Spinal cord (tissue), 10 donors: ENCODE data around the gene IGFN1. TPM values are rescaled to one million over a fixed set of nuclear protein-coding genes. Genes with fewer than 3 reads are reported as not detected.
"Not testable (repeated sequence)": the region's sequence is repeated elsewhere in the genome, so short reads cannot be mapped to it uniquely, and the experiment has no call there.

ENCODE experiments used
- DNase-seq, 6 donors: peaks; one replicate each; pipeline versions ENCODE4 v3.0.0 to v3.0.0-alpha.2; 2013 to 2015; ENCODE audit warnings: low spot score in 6 of 6, low read depth in 4 of 6
- H3K27ac ChIP-seq: one replicate; pipeline ENCODE4 v1.5.1; 2013; ENCODE audit warnings: low read depth, low read length, control low read depth
- H3K27me3 ChIP-seq: one replicate; pipeline ENCODE4 v1.6.1; 2013; ENCODE audit warnings: low read length; ENCODE audit not compliant: control insufficient read depth, insufficient read depth
- H3K36me3 ChIP-seq: one replicate; pipeline ENCODE4 v1.6.1; 2013; ENCODE audit warnings: low read length; ENCODE audit not compliant: control insufficient read depth, insufficient read depth
- H3K4me1 ChIP-seq: one replicate; pipeline ENCODE4 v1.6.1; 2013; ENCODE audit warnings: low read length; ENCODE audit not compliant: control insufficient read depth, insufficient read depth
- H3K4me3 ChIP-seq: one replicate; pipeline ENCODE4 v1.5.1; 2013; ENCODE audit warnings: low read depth, low read length, control low read depth
- H3K9me3 ChIP-seq: one replicate; pipeline ENCODE4 v1.6.1; 2013; ENCODE audit warnings: low read length; ENCODE audit not compliant: control insufficient read depth, insufficient read depth
- WGBS: methylation state at CpG from one replicate; pipeline ENCODE4 v1.1.5; 2013; ENCODE audit warnings: missing lambda C conversion rate; ENCODE audit not compliant: insufficient coverage; 5-methylcytosine and 5-hydroxymethylcytosine counted together
- polyA plus RNA-seq, 2 donors: library from polyadenylated mRNA; unstranded; fragments of 120-200 nt; gene quantifications; one replicate each; pipeline ENCODE4 v1.2.1, GENCODE V29; 2013; ENCODE audit not compliant: insufficient read length in 2 of 2
- total RNA-seq, 2 donors: library from RNA; depleted of rRNA in 1 of 2; stranded (reverse); fragments of 120-200 nt in 1 of 2; fragments of >200 nt in 1 of 2; gene quantifications; one replicate each; pipeline versions ENCODE4 v1.2.3 to v1.2.4, GENCODE V29; 2013 to 2014
- donor health status: healthy.

Gene IGFN1
- total and polyA plus RNA-seq, 4 donors: 2.0 to 10.4 (median 3.3) TPM

DNA sequence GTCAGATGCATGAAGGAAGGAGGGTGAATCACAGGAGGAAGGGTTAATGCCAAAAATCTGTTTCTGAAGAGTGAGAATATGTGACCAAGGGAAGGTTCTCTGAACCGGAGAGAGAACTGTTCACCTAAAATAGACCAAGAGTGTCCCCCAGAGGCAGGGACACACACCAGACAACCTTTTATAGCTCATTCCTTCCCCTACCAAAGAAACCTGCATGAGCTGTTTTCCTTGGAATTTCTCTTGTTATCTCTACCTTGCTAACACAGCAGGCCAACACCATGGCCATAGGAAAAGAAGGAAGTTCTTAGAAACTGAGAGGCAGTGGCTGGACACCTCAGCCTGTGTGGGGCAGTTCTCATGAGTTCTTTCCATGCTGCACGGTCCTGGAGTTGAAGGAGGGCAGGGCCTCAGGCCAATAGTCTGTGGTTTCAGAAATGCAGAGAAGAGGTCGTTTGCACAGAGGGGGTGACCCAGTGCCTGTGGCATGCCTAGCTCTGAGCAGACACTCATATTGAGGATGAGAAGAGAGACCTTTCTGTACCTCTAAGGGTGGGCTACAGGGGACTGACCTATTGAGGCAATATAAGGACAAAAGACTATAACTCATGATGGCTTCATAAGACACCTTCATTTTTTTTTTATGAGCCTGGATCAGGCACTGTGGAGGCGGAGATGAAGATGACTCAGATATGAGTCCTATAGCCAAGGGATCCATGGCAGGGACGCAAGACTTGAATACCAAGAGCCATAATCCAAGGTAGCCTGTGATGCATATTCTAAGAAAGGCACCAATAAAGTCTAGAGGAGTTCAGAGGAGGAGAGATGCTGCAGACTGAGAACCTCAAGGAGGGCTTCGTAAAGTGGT is 39.4 kb downstream of the IGFN1 start:
- no peak overlapping the region for H3K4me3 ChIP-seq

DNA sequence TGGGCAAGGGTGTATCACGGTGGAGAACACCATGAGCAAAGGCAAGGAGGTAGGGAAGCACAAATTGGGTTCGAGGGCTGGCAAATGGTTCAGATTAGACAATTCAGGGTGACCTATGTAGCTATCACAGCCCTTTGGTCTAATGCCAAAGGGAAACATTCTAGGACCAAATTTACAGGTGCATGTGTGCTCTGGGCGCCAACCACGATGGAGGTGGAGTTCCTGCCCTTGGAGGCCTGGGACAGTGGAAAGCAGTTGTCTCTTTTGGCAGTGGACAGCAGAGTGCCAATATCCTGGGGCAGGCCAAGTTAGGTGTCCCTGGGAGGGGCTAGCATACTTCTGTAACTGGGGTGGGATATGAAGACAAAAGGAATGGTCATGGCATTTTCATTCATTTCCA is 40.1 kb downstream of the IGFN1 start:
- DNase-seq: no peak
- H3K36me3 ChIP-seq: peaks cover 5% of the 10 kb centered on the region

More for the DNA sequence above, 39.4 kb downstream of the IGFN1 start:
- Histone ChIP-seq H3K36me3 (peaks cover 5% of the 10 kb centered on the region), H3K4me1 (no peaks in the 10 kb centered on the region), H3K9me3 (no peaks in the 10 kb centered on the region), H3K27me3 (no peaks in the 10 kb centered on the region), H3K27ac (no peak overlapping the region)
- DNase-seq: peak in 1 of 6 donors; percentile 29
- 84% methylated on average over 5 of the region's 6 CpGs for WGBS

DNA sequence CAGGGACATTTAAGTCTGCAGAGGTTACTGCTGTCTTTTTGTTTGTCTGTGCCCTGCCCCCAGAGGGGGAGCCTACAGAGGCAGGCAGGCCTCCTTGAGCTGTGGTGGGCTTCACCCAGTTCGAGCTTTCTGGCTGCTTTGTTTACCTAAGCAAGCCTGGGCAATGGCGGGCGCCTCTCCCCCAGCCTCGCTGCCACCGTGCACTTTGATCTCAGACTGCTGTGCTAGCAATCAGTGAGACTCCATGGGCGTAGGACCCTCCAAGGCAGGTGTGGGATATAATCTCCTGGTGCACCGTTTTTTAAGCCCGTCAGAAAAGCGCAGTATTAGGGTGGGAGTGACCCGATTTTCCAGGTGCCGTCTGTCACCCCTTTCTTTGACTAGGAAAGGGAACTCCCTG is 49.0 kb downstream of the IGFN1 start:
- DNase-seq, H3K9me3 ChIP-seq, H3K27me3 ChIP-seq, H3K36me3 ChIP-seq, H3K4me1 ChIP-seq, H3K4me3 ChIP-seq, H3K27ac ChIP-seq: not testable (repeated sequence)
- 92% methylated on average over 4 of the region's 11 CpGs for WGBS

More for the DNA sequence above, 40.1 kb downstream of the IGFN1 start:
- WGBS: 88% methylated on average over 4 of the region's 4 CpGs
- Histone ChIP-seq H3K4me1 (no peaks in the 10 kb centered on the region), H3K9me3 (no peaks in the 10 kb centered on the region), H3K27ac (no peak overlapping the region), H3K27me3 (no peaks in the 10 kb centered on the region), H3K4me3 (no peak overlapping the region)

DNA sequence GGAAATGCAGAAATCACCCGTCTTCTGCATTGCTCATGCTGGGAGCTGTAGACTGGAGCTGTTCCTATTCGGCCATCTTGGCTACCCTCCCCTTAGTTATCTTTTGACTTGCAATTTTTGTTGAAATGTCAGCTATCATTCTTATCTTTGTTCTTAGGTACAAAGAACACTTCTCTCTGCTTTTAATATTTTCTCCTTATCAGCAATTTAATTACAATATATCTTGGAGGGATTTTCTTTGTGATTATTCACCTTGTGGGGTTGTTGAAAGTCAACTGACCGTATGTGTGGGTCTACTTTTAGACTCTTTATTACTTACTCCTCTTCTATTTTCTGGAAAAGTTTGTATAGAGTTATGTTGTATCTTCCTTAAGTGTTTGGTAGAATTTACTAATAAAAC is 49.5 kb downstream of the IGFN1 start:
- H3K27ac ChIP-seq: no peak overlapping the region
- no peaks in the 10 kb centered on the region for H3K9me3 ChIP-seq
- no peaks in the 10 kb centered on the region for H3K36me3 ChIP-seq
- DNase-seq: no peak
- H3K4me1 ChIP-seq: no peaks in the 10 kb centered on the region
- no peaks in the 10 kb centered on the region for H3K27me3 ChIP-seq
- H3K4me3 ChIP-seq: no peak overlapping the region
- no CpG with 5 or more reads among the region's 3 CpGs for WGBS

DNA sequence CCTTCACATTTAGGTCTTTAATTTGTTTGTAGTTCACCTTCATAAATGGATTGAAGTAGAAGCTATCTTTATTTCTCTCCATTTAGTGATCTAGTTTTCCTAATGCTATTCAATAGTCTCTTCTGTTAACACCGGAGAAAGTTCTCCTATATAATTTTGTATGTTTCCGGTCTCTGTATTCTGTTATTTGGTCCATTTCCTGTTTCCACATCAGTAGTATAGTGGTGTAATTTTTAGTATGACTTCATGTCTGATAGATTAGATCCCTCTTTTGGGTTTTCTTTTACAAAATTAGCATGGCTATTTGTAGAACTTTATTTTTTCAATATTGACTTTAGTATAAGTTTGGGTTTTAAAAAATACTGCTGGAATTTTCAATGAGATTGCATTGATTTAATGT is 51.1 kb downstream of the IGFN1 start:
- WGBS: no CpG with 5 or more reads among the region's 2 CpGs
- H3K27ac ChIP-seq: no peak overlapping the region
- H3K9me3 ChIP-seq: no peaks in the 10 kb centered on the region
- H3K4me3 ChIP-seq: no peak overlapping the region
- H3K27me3 ChIP-seq: no peaks in the 10 kb centered on the region
- H3K4me1 ChIP-seq: no peaks in the 10 kb centered on the region
- H3K36me3 ChIP-seq: no peaks in the 10 kb centered on the region
- DNase-seq: no peak

DNA sequence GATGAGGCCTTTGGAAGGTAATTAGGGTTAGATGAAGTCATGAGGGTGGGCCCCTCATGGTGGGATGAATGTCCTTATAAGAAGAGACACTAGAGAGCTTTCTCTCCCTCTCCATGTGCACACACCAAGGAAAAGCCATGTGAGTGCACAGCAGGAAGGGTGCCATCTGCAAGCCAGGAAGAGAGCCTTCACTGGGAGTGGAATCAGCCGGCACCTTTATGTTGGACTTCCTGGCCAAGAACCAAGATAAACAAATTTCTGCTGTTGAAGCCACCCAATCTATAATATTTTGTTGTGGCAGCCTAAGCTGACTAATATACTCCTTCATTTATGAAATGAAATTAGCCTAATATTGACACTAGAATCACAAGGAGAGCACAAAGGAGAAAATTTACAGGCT is 54.5 kb downstream of the IGFN1 start:
- no peak overlapping the region for H3K4me3 ChIP-seq
- H3K4me1 ChIP-seq: no peaks in the 10 kb centered on the region
- H3K9me3 ChIP-seq: no peaks in the 10 kb centered on the region
- WGBS: no CpG with 5 or more reads among the region's 1 CpG
- no peaks in the 10 kb centered on the region for H3K36me3 ChIP-seq
- DNase-seq: no peak
- H3K27me3 ChIP-seq: no peaks in the 10 kb centered on the region
- H3K27ac ChIP-seq: no peak overlapping the region

DNA sequence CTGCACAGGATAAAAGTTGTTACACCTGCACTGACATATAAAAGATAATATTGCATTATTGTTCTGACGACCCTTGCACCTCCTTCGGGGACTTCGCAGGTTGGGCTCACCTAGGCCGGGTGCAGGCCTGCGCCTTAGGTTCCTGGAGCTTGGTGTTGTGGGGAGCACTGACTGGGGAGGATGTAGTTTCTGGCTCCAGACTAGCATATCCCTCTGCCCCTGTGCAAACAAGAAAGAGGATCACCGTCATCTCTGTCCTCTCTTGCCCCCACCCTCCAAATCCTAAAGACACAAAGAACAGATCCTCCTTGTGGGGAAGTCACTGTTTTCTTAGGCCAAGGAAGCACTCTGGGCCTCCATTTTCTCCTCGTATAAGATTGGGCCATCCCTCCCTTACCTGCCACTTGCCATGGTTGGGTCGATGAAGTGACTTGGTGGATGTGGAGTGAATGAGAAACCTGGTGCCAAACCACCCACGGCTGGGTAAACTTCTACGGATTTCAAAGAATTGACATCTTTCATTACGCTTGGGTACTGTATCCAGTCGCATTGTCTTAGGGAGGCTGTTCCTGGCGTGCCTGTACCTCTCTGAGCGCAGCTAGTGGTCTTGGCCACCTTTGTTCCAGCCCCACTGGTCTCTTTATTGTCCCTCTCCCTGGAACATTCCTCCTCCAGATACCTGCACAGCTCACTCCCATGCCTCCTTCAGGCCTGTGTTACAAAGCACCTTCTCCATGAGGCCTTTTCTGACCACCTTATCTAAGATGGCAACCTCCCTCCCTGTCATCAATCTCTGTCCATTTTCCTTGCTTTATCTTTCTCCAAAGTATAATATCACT is 58.3 kb downstream of the IGFN1 start:
- Histone ChIP-seq H3K4me3 (no peak overlapping the region), H3K9me3 (no peaks in the 10 kb centered on the region), H3K4me1 (peaks cover 5% of the 10 kb centered on the region), H3K27me3 (no peaks in the 10 kb centered on the region), H3K36me3 (no peaks in the 10 kb centered on the region), H3K27ac (no peak overlapping the region)
- no peak for DNase-seq
- 93% methylated on average over 9 of the region's 14 CpGs for WGBS

DNA sequence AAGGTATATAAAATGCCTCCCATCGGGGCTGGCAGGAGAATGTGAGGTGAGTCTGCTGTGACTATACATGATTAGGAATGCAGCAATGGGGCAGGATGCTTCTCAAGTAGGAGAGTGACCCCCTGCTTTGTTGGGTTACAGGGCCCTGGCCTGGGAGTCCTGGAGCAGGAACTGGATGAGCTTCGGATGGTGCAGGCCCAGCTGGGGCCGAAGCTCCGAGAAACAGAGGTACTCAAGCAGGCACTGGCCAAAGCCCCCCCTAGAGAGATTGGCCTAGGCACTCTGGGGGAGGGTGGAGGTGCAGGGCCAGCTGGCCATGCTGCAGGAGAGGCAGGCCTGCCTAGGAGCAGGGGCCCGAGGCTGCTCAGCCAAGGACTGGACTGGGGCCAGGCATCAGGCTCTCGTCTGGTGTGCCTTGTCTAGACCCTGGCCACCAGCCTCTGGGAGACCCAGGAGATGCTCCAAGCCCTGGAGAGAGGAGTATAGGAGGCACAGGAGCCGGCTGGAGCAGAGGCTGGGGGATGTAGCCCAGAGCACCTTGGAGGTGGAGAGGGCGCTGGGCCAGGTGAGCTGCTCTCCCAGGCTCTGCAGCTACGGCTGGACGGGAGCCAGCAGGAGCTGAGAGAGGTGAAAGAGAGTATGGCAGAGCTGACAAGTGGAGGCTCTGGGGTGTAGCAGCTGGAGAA is 59.8 kb downstream of the IGFN1 start:
- H3K4me1 ChIP-seq: peaks cover 5% of the 10 kb centered on the region
- WGBS: 73% methylated on average over 10 of the region's 10 CpGs
- no peak overlapping the region for H3K27ac ChIP-seq
- no peaks in the 10 kb centered on the region for H3K36me3 ChIP-seq
- no peak overlapping the region for H3K4me3 ChIP-seq
- DNase-seq: no peak
- H3K9me3 ChIP-seq: no peaks in the 10 kb centered on the region
- H3K27me3 ChIP-seq: no peaks in the 10 kb centered on the region

DNA sequence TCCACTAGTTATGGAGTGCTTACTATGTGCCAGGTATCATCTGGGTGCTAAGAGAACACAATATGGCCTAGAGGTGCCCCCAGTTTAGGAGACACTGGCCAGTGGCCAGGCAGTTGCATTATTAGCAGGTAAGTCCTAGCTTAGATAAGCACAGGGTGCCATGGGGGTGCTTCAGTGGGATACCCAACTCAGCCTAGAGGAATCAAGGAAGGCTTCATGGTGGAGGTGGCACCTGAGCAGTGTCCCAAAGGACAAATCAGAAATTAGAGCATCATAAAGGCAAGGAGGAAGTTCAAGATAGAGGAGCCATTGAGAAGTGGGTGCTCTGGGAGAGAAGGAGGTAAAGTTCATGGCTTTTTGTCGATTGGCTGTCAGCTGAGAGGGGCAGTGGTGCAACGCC is 60.8 kb downstream of the IGFN1 start:
- H3K4me3 ChIP-seq: no peak overlapping the region
- no peaks in the 10 kb centered on the region for H3K36me3 ChIP-seq
- no peak for DNase-seq
- H3K27ac ChIP-seq: no peak overlapping the region
- H3K9me3 ChIP-seq: no peaks in the 10 kb centered on the region
- no peaks in the 10 kb centered on the region for H3K27me3 ChIP-seq
- H3K4me1 ChIP-seq: peaks cover 5% of the 10 kb centered on the region
- 83% methylated on average over 2 of the region's 2 CpGs for WGBS
